ENCODE results near the gene MARCHF7. TPM values are rescaled to one million over a fixed set of nuclear protein-coding genes. Genes with fewer than 3 reads are reported as not detected.

The MARCHF7 gene
- total and polyA plus RNA-seq, 2 of the 13 experiments (the other 11 are each of a cell fraction or from before 2014, with no cell fraction given) = 32.8 to 88.5 TPM

GRCh38 chr2:159671047-159671446, 41.3 kb upstream of the MARCHF7 start:
- 68% methylated on average over 3 of the region's 3 CpGs for WGBS (ENCODE audit: low lambda C conversion rate)

More at GRCh38 chr2:159671047-159671446, 41.3 kb upstream of the MARCHF7 start:
- Histone ChIP-seq H3K27ac (ENCODE audit: extremely low read length, insufficient read depth, low read length) (no peak overlapping the region), H3K9ac (ENCODE audit: insufficient read depth, low read depth, low read length) (no peak overlapping the region), H3K79me2 (ENCODE audit: insufficient read depth, low read length) (no peaks in the 10 kb centered on the region), H3K36me3 (replicated peaks in 1 of 2; ENCODE audit: control insufficient read depth in 1 of 2, insufficient read depth in 2 of 2, low read length in 2 of 2) (no peaks in the 10 kb centered on the region), H2AFZ (ENCODE audit: low read length) (no peak overlapping the region), H3K27me3 (ENCODE audit: control insufficient read depth in 1 of 2, insufficient read depth in 2 of 2, low read length in 2 of 2) (no peaks in the 10 kb centered on the region), H3K4me3 (replicated peaks in 1 of 3; ENCODE audit: insufficient read depth in 1 of 3, low read depth in 2 of 3, low read length in 3 of 3) (no peak overlapping the region), H3K9me3 (ENCODE audit: low read length) (no peaks in the 10 kb centered on the region), H3K4me1 (ENCODE audit: insufficient read depth, low read length) (no peaks in the 10 kb centered on the region), H3K4me2 (ENCODE audit: low read depth, low read length) (no peak overlapping the region), H4K20me1 (ENCODE audit: insufficient read depth, low read length) (no peaks in the 10 kb centered on the region)
- CTCF ChIA-PET (ENCODE audit: low intra/inter-chr PET ratio, low total read pairs) = no interaction called here
- FAIRE-seq (no peak), DNase-seq (ENCODE audit: low spot score) (no peak), ATAC-seq (no peak)
- in situ Hi-C loops (cut with HindIII; ENCODE audit: extremely low pct_ligation_motif_present, low pct_unique_long_range_greater_than_20kb) (no loop called here), intact Hi-C loops (cut with micrococcal nuclease; ENCODE audit: unreplicated experiment) (no loop called here)
- BruUV-seq (replicated peaks) = no TSS peak
- POLR2A ChIA-PET = interaction anchor here (0.8 kb wide), 1 partner anchor 41 kb away, joined by 3 read pairs; the partner anchor contains the start of gene MARCHF7
- TF ChIP-seq RAD21 (CRISPR knock-in tag; IDR thresholded peaks at IDR 0.05) (no peak), ZNF326 (CRISPR knock-in tag; IDR thresholded peaks at IDR 0.05; ENCODE audit: borderline replicate concordance) (no peak), KLF12 (CRISPR knock-in tag; IDR thresholded peaks at IDR 0.05; ENCODE audit: borderline replicate concordance) (no peak), TFDP1 (CRISPR knock-in tag; IDR thresholded peaks at IDR 0.05; ENCODE audit: borderline replicate concordance) (no peak), PHB2 (IDR thresholded peaks at IDR 0.05; ENCODE audit: partially characterized antibody) (no peak), ZNF598 (CRISPR knock-in tag; IDR thresholded peaks at IDR 0.05; ENCODE audit: borderline replicate concordance) (no peak), TCF7 (IDR thresholded peaks at IDR 0.05; ENCODE audit: low read depth) (no peak), ZNF577 (CRISPR knock-in tag; IDR thresholded peaks at IDR 0.05; ENCODE audit: borderline replicate concordance, low read depth) (no peak), ARID3A (IDR thresholded peaks at IDR 0.05; ENCODE audit: low read depth, low read length) (no peak), GLI4 (CRISPR knock-in tag; IDR thresholded peaks at IDR 0.05; ENCODE audit: borderline replicate concordance) (no peak), ZNF879 (CRISPR knock-in tag; IDR thresholded peaks at IDR 0.05) (no peak), CERS6 (CRISPR knock-in tag; IDR thresholded peaks at IDR 0.05) (no peak), ZSCAN25 (CRISPR knock-in tag; IDR thresholded peaks at IDR 0.05) (no peak), ARID2 (CRISPR knock-in tag; IDR thresholded peaks at IDR 0.05; ENCODE audit: borderline replicate concordance) (no peak), KDM6A (CRISPR knock-in tag; IDR thresholded peaks at IDR 0.05; ENCODE audit: low read depth) (no peak), KMT2B (CRISPR knock-in tag; IDR thresholded peaks at IDR 0.05) (no peak), ZNF329 (CRISPR knock-in tag; IDR thresholded peaks at IDR 0.05; ENCODE audit: low read depth) (no peak)
